ENCODE measurements around the gene EYA4.

EYA4 gene

DNA sequence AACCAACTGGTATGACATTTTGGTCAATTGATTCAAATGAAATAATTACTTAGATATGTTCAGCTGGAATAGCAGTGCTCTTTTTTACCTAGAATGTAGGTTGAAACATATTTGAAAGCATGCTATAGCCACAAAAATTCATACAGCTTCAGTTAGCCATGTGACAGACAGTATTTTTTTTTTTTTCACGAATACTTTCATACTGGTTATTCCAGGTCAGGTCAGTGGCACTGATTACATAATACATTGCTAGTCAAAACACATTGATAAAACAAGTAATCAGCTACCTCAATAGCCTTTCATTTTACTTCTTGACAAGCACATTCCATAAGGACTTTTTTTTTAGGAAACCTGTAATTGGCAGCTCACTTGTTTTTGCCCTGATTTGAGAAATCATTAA lies 222.6 kb downstream of the EYA4 start:
- no peak for DNase-seq

GRCh38 chr6:133466680-133467079 lies 225.5 kb downstream of the EYA4 start:
- DNase-seq: no peak

DNA sequence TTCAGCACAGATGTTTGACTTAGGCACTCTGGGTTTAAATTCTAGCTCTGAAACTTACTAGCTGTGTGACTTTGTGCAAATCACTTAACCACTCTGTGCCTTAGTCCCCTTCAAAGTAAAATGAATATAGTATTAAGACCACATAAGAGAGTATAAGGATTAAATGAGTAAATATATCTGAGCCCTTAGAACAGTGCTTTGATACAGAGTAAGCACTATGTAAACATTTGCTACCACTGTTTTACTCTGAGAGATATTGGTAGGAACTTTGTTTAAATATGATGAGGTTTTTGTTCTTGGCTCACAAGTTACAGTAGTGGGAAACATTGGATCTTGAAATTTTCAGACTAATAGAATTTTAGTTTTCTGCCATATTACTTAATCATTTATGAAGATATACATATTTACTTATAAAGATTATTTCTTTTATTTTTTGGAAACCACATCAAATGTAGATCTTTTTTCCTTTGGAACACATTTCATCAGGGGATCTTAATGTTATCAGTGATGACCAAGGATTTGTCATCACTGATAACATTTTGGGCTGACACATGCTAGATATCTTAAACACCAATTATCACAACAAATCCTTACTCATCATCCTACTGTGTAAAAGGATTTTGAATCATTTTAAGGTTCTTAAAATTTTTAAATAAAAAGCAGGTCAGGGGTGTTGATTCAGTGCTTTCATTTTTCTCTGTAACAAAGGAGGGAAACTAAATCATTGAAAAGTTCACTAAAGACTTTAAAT lies 226.2 kb downstream of the EYA4 start:
- DNase-seq: no peak

DNA sequence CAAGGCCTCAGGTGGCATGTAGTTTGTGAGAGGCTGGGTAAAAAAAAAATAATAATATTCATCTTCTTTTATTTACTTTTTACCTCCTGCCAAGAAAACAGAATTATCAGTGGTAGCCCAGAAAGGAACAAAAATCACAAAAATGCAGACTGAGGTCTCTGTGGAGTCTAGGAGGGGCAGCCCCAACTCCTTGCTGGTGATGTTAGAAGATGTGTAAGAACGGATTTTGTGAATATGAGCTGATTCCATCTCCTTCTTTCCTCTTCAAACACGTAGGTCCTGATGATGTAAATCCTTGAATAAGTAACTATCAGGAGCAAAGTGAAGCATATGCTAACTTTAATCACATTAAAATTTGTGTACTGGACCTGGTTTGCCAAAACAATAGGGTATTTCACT lies 226.8 kb downstream of the EYA4 start:
- DNase-seq: no peak

- DNase-seq: no peak
These were observed 227.4 kb downstream of the EYA4 start for GRCh38 chr6:133468591-133468990.

GRCh38 chr6:133474516-133474915 lies 233.4 kb downstream of the EYA4 start:
- no peak for DNase-seq

- DNase-seq: no peak
These were observed 237.5 kb downstream of the EYA4 start for GRCh38 chr6:133478673-133479072.

DNA sequence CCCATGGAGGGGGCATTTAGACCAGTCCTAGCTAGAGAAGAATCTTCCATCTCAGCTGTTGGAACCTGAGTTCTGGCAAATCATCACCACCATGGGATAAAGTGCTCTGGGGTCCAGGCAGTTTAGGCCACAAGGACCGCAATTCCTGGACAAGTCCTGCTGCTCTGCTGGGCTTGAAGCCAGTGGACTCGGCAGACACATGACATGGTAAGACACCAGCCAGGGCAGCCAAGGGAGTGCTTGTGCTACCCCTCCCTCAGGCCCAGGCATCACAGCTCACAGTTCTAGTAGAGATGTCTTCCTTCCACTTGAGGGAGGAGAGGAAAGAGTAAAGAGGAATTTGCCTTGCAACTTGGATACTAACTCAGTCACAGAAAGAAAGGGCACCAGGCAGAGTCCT lies 246.0 kb downstream of the EYA4 start:
- no peak for DNase-seq

DNA sequence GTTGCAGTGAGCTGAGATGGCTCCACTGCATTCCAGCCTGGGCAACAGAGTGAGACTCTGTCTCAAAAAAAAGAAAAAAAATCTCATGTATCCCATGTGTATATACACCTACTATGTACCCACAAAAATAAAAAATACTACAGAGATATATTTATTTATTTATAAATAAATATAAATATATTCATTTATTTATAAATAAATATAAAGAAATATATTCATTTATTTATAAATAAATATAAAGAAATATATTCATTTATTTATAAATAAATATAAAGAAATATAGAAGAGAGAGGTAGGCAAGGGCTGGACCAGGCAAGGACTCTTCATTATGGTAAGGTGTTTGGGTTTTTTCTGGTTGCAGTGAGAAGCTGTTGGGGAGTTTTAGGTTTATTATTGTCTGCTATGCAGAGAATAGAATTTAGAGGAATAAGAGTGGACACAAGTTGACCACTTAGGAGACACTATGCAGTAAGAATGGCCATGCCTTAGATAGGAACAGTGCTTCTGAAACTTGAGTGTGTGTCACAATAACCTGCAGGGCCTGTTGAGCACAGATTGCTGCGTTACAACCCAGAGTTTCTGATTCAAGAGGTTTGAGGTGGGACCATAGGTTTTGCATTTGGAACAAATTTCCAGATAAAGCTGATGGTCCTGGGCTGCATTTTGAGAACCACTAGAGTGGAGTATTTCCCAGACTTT lies 254.2 kb downstream of the EYA4 start:
- DNase-seq: no peak

- no peak for DNase-seq
These were observed 258.5 kb downstream of the EYA4 start for GRCh38 chr6:133499662-133500061.

DNA sequence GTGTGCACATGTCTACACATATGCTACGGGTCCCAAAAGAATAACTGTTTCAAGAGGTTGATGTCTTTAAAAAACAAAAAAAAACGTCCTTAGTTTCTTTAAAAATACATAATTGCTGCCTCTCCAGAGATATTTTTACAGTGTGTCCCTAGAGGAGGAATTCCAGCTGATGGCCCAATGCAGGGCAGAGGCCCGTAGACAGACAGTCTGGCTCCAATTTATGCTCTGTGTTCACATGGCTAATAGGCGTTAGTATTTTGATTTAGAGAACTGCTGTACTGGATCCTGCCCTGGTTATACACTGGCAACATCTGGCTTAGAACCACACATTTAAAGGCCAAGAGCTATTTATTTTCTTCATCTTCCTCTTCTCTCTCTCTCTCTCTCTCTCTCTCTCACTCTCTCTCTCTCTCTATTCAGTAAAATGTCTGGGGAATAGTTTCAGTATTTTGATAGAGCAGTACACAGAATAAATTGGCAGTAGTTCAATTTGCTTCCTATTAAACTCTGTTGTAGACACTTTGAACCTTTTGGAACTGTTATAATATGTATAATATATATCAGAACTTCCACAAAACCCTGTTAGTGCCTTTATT lies 260.6 kb downstream of the EYA4 start:
- DNase-seq: no peak

- peak; percentile 61 for DNase-seq
These were observed 261.5 kb downstream of the EYA4 start for GRCh38 chr6:133502441-133503335.

- no peak for DNase-seq
These were observed 262.2 kb downstream of the EYA4 start for GRCh38 chr6:133503336-133503729.

DNA sequence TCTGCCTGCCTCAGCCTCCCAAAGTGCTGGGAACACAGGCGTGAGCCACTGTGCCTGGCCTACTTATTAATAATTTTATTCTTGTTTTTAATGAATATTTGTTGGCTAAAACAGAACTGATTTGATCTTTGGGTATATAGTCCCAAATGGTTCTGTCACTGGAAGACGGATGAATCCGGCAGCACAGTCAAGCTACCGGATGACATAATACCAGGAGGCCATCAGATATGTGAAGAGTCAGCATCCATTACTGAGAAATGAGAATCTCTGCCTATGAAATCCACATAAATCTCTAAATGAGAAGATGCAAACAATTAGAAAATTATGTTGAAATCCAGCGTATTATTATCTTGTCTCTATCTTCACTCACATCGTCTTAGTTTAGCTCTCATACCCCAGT lies 263.0 kb downstream of the EYA4 start:
- no peak for DNase-seq

GRCh38 chr6:133504761-133505160 lies 263.6 kb downstream of the EYA4 start:
- peak; percentile 40 for DNase-seq

GRCh38 chr6:133505681-133506080 lies 264.5 kb downstream of the EYA4 start:
- no peak for DNase-seq

DNA sequence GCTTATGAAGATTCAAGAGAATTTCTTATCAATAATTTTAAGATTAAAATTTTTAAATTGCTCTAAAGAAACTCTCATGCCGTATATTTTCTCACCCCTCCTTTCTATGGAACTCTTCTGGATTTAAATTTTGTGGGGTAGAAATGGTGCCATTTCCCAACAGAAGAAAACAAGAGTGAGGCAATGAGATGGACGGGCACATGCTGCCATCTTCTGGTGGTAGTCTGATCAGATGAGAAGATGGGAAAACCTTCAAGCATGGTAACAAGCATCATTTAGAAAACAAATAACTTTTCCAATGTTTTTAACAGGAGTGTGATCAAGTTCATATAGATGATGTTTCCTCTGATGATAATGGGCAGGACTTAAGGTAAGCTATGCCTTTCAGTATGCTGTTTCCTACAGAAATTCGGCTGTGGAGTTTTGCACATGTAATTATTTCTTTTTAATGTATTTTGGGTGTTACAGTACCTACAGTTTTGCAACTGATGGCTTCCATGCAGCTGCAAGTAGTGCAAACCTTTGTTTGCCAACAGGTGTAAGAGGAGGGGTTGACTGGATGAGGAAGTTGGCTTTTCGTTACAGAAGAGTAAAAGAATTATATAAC lies 271.4 kb downstream of the EYA4 start:
- DNase-seq: peak; percentile 34

GRCh38 chr6:133523816-133524215 lies 282.7 kb downstream of the EYA4 start:
- DNase-seq: no peak

DNA sequence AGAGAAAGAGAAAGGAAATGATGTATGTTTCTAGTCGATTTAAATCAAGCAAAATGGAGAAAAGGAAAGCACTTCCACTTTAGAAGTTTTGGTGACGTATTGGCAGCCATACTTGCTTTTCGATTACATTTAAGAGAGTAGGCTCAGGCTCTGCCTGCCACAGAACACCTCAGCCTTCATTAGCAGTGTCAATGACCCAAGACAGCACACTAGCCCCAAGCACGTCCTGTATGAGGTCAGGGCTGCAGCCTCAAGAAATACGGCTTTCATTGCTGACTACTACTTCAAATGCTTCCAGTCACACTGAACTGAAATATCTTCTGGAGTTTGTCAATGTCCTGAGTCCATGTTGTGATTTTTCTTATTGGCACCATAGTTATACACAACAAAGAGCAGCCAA lies 285.3 kb downstream of the EYA4 start:
- no peak for DNase-seq

DNA sequence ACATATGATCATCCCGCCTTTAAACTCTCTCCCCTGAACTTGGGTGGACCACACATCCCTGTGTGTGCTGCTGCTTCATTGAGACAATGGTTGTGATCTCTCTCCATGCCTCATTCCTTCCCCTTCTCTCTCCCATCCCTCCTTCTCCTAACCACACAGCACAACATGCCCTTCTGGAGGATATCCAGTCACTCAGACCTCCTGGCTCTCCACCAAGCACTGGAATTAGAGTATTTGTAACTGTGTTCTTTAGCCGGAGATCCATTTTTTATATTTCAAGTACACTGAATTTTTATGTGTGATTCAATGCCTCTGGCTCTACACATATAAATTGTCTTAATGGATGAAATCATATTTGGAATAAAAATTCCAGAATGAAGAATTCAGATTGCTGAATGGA lies 287.4 kb downstream of the EYA4 start:
- DNase-seq: no peak

- no peak for DNase-seq
These were observed 291.8 kb downstream of the EYA4 start for GRCh38 chr6:133532908-133533307.

DNA sequence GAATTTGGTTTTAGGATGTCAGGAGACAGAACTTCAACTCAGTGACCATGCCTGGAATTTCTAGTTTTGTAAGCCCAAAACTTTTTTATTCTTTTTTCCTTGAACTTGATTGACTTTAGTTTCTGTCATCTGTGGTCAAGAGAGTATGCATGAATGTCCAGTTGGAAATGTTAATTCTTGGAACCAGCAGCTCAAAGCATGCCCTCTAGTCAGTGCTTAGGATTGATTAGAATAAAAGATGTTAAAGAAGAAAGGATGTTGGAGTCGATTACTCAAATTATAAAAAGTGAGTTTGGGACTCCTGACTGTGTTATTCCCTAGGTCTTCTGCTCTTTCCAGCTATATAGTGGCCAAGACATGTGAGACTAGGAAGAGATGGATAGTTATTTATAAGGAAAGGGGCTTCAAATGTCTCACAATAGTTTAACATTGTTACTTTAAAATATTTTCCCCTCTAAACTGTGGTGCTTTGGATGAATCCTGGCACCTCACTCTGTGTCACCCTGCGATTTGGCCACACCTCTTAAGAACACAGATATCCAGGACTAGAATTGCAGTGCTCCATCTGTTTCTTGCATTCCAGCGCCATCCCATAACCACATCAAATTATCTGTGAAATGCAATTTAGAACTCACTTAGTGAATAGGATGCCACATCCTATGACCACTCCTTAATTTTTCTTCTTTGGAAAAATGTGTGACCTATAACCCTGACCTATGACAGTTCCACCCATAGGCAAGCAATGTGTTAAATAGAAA lies 298.5 kb downstream of the EYA4 start:
- no peak for DNase-seq

Data from left hindlimb (tissue), 1 donor.